Bone marrow (tissue), 2 donors: ENCODE results near the gene TCN1.
"Not testable (repeated sequence)": the region's sequence is repeated elsewhere in the genome, so short reads cannot be mapped to it uniquely, and the experiment has no call there.

Experiments used
- DNase-seq, 2 donors: peaks; one replicate each; lab custom pipeline; 2025; lab: John Stamatoyannopoulos, UW

Gene TCN1

GRCh38 chr11:59866397-59866796, at the start of gene TCN1:
TSS of gene TCN1 (minus strand) at chr11:59866487. CDS start at chr11:59866470, 17 bp downstream.
- no peak for DNase-seq

DNA sequence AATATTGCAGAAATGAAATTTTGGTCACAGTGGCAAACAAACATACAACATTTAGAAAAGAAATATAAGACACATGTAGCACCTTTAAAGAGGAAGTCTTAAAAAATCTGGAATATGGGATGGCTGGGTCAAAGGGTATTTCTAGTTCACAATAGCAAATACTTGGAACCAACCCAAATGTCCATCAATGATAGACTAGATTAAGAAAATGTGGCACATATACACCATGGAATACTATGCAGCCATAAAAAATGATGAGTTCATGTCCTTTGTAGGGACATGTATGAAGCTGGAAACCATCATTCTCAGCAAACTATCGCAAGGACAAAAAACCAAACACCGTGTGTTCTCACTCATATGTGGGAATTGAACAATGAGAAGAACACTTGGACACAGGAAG, 37.3 kb upstream of the TCN1 start:
- not testable (repeated sequence) for DNase-seq

DNA sequence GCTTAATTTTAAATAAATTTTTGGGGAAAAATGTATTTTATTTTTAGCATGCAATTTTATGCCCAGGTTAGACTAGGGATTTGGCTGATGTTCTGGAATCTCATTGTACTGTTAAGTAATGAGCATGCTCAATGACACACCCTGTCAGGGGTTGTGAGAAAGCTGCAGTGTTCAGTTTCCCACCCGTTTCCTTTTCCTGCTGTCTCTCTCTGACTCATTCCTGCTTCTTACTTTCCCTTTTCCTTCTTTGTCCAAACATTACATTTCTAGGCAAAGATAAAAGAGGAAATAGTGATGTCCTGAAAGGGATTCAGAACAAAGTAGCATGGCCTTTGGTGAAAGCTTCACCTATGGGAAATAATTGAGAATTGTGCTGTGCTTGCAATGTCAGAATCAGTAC, 35.0 kb upstream of the TCN1 start:
- DNase-seq, result no peak

DNA sequence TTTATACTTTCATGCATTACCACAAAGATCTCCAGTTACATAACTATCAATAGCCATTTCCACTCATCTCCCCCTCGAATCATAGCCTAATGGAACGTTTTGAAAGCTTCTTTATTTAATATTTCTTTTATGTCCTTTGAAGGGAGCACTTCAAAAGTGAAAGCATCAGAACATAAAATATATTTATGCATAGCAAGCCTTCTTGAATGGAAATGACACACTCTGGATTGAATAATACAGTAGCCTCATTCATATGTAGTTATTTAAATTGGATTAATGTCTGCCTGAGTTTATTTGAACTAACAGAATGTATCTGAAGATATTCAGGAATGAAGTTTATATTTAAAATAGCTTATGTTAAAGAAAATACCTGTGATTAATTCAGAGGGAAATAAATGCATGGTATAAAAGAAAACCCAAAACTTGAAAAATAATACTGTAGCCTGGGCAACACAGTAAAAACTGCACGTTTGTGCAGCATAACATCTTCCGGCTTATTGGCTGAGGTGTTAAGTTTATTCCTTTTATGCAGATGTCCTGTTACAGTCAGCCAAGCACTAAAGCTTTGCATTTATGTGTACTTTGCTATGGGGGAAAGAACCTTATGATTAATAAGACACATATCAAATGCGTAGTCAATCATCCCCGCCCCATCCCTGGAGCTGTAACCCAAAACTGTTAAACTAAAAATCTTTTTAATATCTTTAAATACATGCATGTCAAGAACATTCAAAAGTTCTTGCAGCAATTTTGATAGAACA, 34.3 kb upstream of the TCN1 start:
- DNase-seq, result no peak

GRCh38 chr11:59899532-59899931, 33.2 kb upstream of the TCN1 start:
- DNase-seq, result no peak

DNA sequence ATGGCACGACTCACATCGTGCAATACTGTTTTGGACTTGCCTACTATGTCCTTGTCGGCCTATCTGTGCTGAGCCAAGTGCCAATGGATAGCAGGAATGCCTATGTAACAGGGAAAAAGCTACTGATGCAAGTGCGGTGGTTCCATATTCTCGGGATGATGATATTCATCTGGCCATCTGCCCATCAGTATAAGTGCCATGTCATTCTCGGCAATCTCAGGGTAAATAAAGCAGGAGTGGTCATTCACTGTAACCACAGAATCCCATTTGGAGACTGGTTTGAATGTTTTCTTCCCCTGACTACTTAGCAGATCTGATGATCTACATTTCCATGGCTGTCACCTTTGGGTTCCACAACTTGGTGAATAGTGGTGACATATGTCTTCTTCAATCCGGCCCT, 32.4 kb upstream of the TCN1 start:
- no peak for DNase-seq

DNA sequence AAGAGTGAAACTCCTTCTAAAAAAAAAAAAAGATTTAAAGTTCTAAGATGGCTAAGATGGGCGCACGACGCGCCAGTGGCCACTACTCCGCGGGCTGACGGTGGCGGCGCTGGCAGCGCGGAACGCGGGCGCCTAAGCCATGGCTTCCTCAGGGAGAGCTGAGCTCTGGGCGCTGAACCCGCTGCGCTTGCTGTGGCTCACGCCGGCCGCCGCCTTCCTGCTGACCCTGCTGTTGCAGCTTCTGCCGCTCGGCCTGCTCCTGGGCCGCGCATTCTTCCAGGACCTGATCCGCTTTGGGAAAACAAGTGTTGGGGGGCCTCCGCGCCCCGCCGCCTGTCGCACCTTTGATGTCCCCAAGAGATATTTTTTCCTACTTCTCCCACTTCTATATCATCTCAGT, 31.8 kb upstream of the TCN1 start:
- DNase-seq, result no peak

GRCh38 chr11:59894616-59895015, 28.3 kb upstream of the TCN1 start:
- DNase-seq, result no peak

DNA sequence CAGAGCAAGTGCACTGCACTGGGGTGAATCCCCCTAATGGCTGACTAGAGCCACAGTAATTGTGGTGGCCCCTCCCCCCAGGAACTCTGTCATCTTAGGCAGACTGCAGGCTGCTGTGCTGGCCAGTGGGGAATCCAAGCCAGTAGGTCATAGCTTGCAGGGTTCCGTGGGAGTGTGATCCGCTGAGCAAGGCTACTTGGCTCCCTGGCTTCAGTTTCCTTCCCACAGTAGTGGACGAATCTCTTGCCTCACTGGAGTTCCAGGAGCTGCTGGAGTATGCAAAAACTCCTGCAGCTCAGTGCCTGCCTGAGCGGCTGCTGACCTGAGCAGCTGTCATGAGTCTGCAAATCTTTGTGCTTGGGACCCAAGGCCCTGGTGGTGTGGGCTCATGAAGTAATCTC, 25.5 kb upstream of the TCN1 start:
- DNase-seq, result no peak

GRCh38 chr11:59887156-59887555, 20.9 kb upstream of the TCN1 start:
- DNase-seq, result not testable (repeated sequence)

DNA sequence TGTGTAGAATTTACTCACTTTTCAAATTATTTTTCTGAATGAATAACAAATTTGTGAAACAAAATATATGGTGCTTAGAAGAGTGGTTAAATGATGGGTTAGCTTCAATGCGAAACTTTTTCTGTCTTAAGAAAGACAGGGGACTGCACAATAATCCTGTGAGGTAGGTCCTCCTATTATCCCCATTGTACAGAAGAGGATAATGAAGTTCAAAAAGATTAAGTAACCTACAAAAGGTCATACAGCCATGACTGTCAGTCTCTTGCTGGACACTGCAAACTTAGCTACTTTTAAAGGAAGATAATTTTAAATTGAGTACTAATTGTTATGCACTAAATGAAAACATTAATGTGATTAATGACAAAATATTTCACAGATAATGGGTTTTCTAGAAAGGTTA, 17.3 kb upstream of the TCN1 start:
- DNase-seq, result no peak

GRCh38 chr11:59879567-59879966, 13.3 kb upstream of the TCN1 start:
- DNase-seq, result no peak

DNA sequence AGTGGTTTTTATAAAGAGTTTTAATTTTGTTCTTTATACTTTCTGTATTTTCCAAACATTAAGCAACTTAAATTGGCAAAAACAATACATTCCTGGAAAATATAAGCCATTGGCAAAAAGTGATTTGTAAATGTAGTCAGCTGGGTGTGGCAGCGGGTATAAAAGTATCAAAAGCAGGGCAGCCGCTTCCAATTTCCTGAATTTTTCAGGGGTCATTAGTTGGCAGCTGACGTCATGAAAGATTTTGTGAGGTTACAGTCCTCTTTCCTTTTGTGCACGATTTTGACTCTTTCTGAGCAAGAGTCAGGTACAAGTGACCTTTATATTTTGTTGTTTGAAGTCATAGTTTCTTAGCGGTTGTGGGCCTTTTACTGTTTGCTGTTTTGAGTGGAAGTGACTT, 12.3 kb upstream of the TCN1 start, which contains the start of gene OOSP3:
Gene OOSP3 (plus strand): TSS at position 208 of the 400 bp plus-strand sequence. CDS start 27 bp downstream, at position 235.
- DNase-seq, result no peak

GRCh38 chr11:59877784-59878183, 11.5 kb upstream of the TCN1 start:
- DNase-seq, result no peak

GRCh38 chr11:59877325-59877724, 11.0 kb upstream of the TCN1 start:
- DNase-seq, result no peak

- DNase-seq, result no peak
These were observed 9.7 kb upstream of the TCN1 start for GRCh38 chr11:59875856-59876519.

DNA sequence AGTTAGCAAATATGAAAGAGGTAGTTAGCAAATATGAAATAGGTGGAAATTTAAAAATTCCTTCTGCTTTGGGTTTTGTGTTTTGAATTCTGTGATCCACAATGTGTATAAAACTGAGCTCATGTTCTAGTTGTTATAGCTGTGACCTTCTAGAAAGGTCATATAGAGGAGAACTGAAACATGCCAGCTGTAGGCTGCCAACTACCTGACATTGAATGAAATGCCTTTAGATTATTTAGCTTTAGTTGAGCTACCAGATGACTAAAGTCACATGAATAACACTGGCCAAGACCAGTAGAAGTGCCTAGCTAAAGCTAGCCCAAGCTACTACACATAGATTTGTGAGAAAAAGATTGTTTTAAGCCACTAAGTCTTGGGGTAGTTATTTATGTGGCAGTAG, 5.8 kb upstream of the TCN1 start:
- no peak for DNase-seq

- no peak for DNase-seq
These were observed 1.7 kb upstream of the TCN1 start for GRCh38 chr11:59867946-59868345.

GRCh38 chr11:59866836-59867235, 549 bp upstream of the TCN1 start:
- DNase-seq, result no peak

DNA sequence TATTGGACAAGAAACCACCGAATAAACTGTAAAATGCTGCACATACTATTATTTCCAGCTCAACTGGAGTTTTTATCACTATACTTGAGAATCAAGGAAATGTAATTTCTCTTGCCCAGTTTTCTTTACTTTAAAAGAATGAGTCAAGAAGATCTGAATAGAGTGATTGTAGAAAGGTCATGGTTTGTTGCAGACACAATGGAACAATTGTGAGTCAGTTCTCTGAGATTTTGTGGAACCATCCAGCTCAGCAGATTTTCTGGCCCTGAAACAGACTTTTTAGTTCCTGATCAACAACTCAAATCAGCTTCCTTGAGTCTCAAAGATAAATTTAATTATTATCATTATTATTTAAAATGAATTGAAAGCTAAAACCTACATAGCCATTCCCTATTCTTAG, 1.3 kb downstream of the TCN1 start:
- no peak for DNase-seq

DNA sequence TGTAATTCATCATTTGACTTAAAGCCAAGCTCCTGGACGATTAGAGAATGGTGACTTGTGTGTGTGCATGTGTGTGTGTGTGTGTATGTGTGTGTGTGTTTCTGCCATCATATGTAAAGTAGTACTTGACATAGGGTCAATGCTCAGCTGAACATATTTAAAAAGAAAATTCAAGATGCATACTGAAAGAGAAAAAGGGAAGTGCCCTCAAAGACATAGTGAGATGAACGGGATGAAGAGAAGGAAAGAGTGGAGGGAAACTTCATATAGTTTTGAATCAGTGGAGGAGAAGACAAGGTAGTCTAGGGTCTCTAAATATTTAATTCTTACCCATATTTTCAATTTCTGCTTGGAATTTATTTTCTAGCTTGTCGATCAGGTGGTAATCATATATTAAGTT, 4.0 kb downstream of the TCN1 start:
- no peak for DNase-seq

DNA sequence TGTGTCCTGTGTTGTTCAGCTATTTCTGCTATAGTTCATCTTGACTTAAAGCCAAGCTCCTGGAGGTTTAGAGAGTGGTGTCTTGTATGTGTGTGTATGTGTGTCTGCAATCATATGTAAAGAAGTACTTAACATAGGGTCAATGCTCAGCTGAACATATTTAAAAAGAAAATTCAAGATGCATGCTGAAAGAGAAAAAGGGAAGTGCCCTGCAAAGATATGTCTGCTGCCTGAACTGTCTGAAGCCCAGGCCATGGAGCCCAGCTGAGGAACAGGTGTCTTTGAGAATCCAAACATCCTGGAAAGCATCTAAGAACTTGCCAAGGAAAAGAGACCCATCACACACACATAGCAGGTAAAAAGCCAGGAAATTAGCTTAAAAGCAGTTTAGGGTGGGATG, 6.6 kb downstream of the TCN1 start:
- DNase-seq, result no peak
